HCT116 (cell line): ENCODE measurements around the gene FANCG. TPM values are rescaled to one million over a fixed set of nuclear protein-coding genes. Genes with fewer than 3 reads are reported as not detected.
A peak's percentile ranks its signal among the peaks of the same experiment; 100 is the strongest.

ENCODE experiments used
- ATAC-seq: fragments of 200-7000 bp; cut with Tn5 transposase; 2 replicates; pipeline ENCODE4 v1.9.1; 2020; ENCODE audit warnings: mild to moderate bottlenecking, moderate library complexity
- BruUV-seq: library from RNA; stranded (reverse); fragments of 400-500 nt; replicated peaks from 2 replicates; lab custom pipeline; 2021; lab: Mats Ljungman, UMichigan
- CTCF ChIA-PET: fragments of 300-600 bp; sonication (Branson Sonifier 250); formaldehyde crosslinking; loops from one replicate; lab custom pipeline; 2021; ENCODE audit warnings: antibody characterized with exemption; lab: Charles Lee
- POLR2A ChIA-PET: fragments of 300-600, 350-600 bp; sonication (Branson Sonifier 250); formaldehyde crosslinking; loops from one replicate; lab custom pipeline; 2021; ENCODE audit warnings: antibody characterized with exemption; lab: Charles Lee
- RAD21 ChIA-PET, 2 experiments: fragments of 300-600 bp; sonication (Branson Sonifier 250); formaldehyde crosslinking; loops; one replicate each; lab custom pipeline; 2023; ENCODE audit warnings: low total read pairs in 2 of 2; ENCODE audit not compliant: uncharacterized antibody in 2 of 2, unreplicated experiment in 2 of 2, low non-redundant PET in 1 of 2; lab: Charles Lee
- DNase-seq: peaks from one replicate; pipeline ENCODE4 v3.0.0-alpha.2; 2010; ENCODE audit warnings: low read depth, low spot score
- H2AFZ ChIP-seq: fragments of 200-600 bp; shearing (Covaris generic), sonication (generic); 2 replicates; pipeline ENCODE4 v1.6.1; 2017; ENCODE audit warnings: low read depth, mixed run types, mixed read lengths, antibody characterized with exemption, low read length; ENCODE audit not compliant: poor library complexity, severe bottlenecking
- H3K27ac ChIP-seq: 2 replicates; pipeline ENCODE4 v1.5.1; 2012; ENCODE audit warnings: low read depth, low read length
- H3K27me3 ChIP-seq: fragments of 200-600 bp; sonication (generic); 2 replicates; pipeline ENCODE4 v1.6.1; 2016; ENCODE audit warnings: mixed run types, low read length, mixed read lengths; ENCODE audit not compliant: insufficient read depth
- H3K36me3 ChIP-seq, 2 experiments: fragments of 200-500 bp in 1 of 2; fragments of 200-600 bp in 1 of 2; sonication (Bioruptor generic) in 1 of 2; sonication (generic) in 1 of 2; 2 replicates each; pipeline versions ENCODE4 v1.5.1 to v1.6.1; 2014 to 2016; ENCODE audit warnings: low read length in 2 of 2, inconsistent platforms in 1 of 2, mixed read lengths in 1 of 2, mixed run types in 1 of 2; ENCODE audit not compliant: insufficient read depth in 2 of 2, control insufficient read depth in 1 of 2
- H3K4me1 ChIP-seq, 2 experiments: fragments of 200-600 bp in 1 of 2; sonication (generic) in 1 of 2; 2 replicates each; pipeline versions ENCODE4 v1.5.1 to v1.6.1; 2012 to 2017; ENCODE audit warnings: low read length in 2 of 2, inconsistent platforms in 1 of 2, mild to moderate bottlenecking in 1 of 2, mixed read lengths in 1 of 2, mixed run types in 1 of 2, moderate library complexity in 1 of 2; ENCODE audit not compliant: insufficient read depth in 2 of 2, control insufficient read depth in 1 of 2
- H3K4me2 ChIP-seq: fragments of 200-600 bp; sonication (generic); 2 replicates; pipeline ENCODE4 v1.6.1; 2017; ENCODE audit warnings: mixed run types, low read length, mixed read lengths
- H3K4me3 ChIP-seq, 2 experiments: fragments of 200-600 bp in 1 of 2; sonication (generic) in 1 of 2; replicated peaks in 1 of 2; 2 replicates each; pipeline ENCODE4 v1.5.1; 2011 to 2016; ENCODE audit warnings: low read length in 2 of 2, control low read depth in 1 of 2, low read depth in 1 of 2, mild to moderate bottlenecking in 1 of 2, mixed read lengths in 1 of 2, mixed run types in 1 of 2
- H3K79me2 ChIP-seq: fragments of 200-600 bp; sonication (generic); 2 replicates; pipeline ENCODE4 v1.6.1; 2017; ENCODE audit warnings: mild to moderate bottlenecking, mixed run types, low read length, moderate library complexity, mixed read lengths; ENCODE audit not compliant: insufficient read depth
- H3K9ac ChIP-seq: fragments of 200-600 bp; sonication (generic); 2 replicates; pipeline ENCODE4 v1.6.1; 2016; ENCODE audit warnings: low read length, mixed read lengths
- H3K9me2 ChIP-seq: fragments of 200-600 bp; sonication (generic), shearing (Covaris generic); 2 replicates; pipeline ENCODE4 v1.6.1; 2017; ENCODE audit warnings: mixed run types, mild to moderate bottlenecking, moderate library complexity; ENCODE audit not compliant: insufficient read depth
- H3K9me3 ChIP-seq, 2 experiments: fragments of 200-500 bp in 1 of 2; fragments of 200-600 bp in 1 of 2; sonication (Bioruptor generic) in 1 of 2; sonication (generic) in 1 of 2; 2 replicates each; pipeline ENCODE4 v1.6.1; 2014 to 2017; ENCODE audit warnings: low read length in 2 of 2, mixed read lengths in 2 of 2, inconsistent platforms in 1 of 2, low read depth in 1 of 2, mild to moderate bottlenecking in 1 of 2, mixed run types in 1 of 2, moderate library complexity in 1 of 2; ENCODE audit not compliant: control insufficient read depth in 1 of 2, insufficient read depth in 1 of 2
- H4K20me1 ChIP-seq: fragments of 200-600 bp; sonication (generic), shearing (Covaris generic); 2 replicates; pipeline ENCODE4 v1.6.1; 2017; ENCODE audit warnings: mixed run types, mild to moderate bottlenecking, moderate library complexity; ENCODE audit not compliant: insufficient read depth
- ELF1 ChIP-seq: IDR thresholded peaks from 2 replicates; pipeline ENCODE4 v1.6.1; 2012; ENCODE audit warnings: low read depth, borderline replicate concordance
- POLR2AphosphoS5 ChIP-seq: IDR thresholded peaks from 2 replicates; pipeline ENCODE4 v1.6.1; 2011; ENCODE audit warnings: mild to moderate bottlenecking, low read depth, low read length, moderate library complexity
- TCF7L2 ChIP-seq: IDR thresholded peaks from 2 replicates; pipeline ENCODE4 v1.7.0; 2011; ENCODE audit warnings: borderline replicate concordance, inconsistent platforms; ENCODE audit not compliant: insufficient read depth, insufficient read length; ENCODE audit errors: extremely low read depth
- intact Hi-C: fragments of 100-400 bp; cut with micrococcal nuclease; formaldehyde crosslinking; loops from 2 replicates; pipeline ENCODE4 v1.10.0; 2022
- total RNA-seq: library from RNA; stranded (reverse); gene quantifications from one replicate; pipeline ENCODE4 v1.2.1, GENCODE V29; 2021; ENCODE audit not compliant: unreplicated experiment

The FANCG gene
- total RNA-seq, 1 experiment from 2014 or later, result 82.3 TPM

DNA sequence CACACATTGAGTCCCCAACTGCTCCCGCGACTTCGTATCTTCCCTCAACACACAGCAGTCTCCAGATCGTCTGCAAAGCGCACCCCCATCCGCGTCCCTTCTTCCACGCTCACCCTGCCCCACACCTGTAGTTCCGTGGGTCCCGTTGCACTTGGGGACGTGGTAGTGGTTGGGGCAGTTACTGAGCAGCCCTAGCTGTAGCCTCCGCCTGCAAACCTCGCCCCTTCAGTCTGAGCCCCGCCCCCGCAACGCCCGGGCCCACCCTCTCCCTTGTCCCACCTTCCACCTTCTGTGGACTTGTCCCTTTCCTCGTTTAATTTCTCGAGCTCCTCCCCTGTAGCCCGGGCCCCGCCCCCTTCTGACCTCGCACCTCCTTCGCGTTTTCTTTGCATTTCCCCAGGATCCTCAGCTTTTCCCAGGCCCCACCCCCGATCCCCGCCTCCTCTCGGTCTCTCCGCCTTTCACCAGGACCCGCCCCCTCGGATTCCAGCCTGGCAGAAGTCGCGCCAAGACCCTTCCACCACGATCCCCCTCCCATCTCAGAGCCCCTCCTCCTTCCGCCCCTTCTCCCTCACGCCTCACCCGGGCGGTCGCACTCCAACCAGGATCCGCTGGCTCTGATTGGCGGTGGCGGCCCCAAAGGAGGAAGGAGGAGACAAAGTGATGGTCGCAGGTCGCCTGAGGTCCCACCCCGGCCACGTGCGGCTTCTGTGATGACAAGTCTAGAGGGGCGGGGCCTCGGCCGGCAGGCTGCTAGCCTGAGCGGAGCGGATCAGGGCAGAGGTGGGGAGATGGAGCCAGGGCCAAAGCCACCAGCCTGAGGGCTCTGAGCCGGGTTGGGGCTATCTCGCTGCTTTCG, 36.2 kb upstream of the FANCG start, which contains the start of gene ATOSB:
TSS of gene ATOSB (minus strand) at position 183 of the 859 bp plus-strand sequence. CDS start 7,588 bp downstream, outside the sequence.
- Histone ChIP-seq H3K27me3 (no peaks in the 10 kb centered on the region), H3K9me2 (no peaks in the 10 kb centered on the region), H3K9ac (peak within 1 kb of the TSS; percentile 52), H3K27ac (peak within 1 kb of the TSS; percentile 56), H3K4me2 (peak within 1 kb of the TSS; percentile 98), H3K4me3 (peak within 1 kb of the TSS; percentile 58 to 68), H4K20me1 (no peaks in the 10 kb centered on the region), H2AFZ (peak within 1 kb of the TSS; percentile 91), H3K4me1 (peaks cover 35 to 56% of the 10 kb centered on the region in 2 experiments), H3K79me2 (no peaks in the 10 kb centered on the region), H3K36me3 (no peaks in the 10 kb centered on the region), H3K9me3 (no peaks in the 10 kb centered on the region)
- intact Hi-C loops, result loop anchor here (1.0 to 10.0 kb wide), 7 partner anchors 46 to 539 kb away; partner anchors contain the start of genes CCDC107, RMRP, SIT1 and UNC13B
- BruUV-seq, result no TSS peak
- RAD21 ChIA-PET, result interaction anchor here in 1 of 2 experiments (1.8 kb wide), 1 partner anchor 143 kb away, joined by 7 read pairs; no protein-coding TSS in a partner anchor
- ATAC-seq (peak; percentile 73), DNase-seq (peak; percentile 93)
- TF ChIP-seq ELF1, result no peak
- peak; percentile 59 for TF ChIP-seq POLR2AphosphoS5
- peak; percentile 59 for TF ChIP-seq TCF7L2
- CTCF ChIA-PET, result interaction anchor here (0.6 to 2.8 kb wide), 20 partner anchors 10 to 488 kb away, joined by 3 to 22 read pairs (median 4); partner anchors contain the start of genes FANCG, PIGO, RUSC2 and STOML2
- POLR2A ChIA-PET, result interaction anchor here (0.6 to 1.5 kb wide), 7 partner anchors 13 to 451 kb away, joined by 3 to 10 read pairs (median 4); partner anchors contain the start of genes PIGO, STOML2, UNC13B and VCP
